Natural killer cell (primary cell): ENCODE measurements around the gene OSBPL10. TPM values are rescaled to one million over a fixed set of nuclear protein-coding genes. Genes with fewer than 3 reads are reported as not detected.

Experiments used
- ATAC-seq, 3 donors: fragments of 150-1000 bp in 2 of 3; fragments of 200-7000 bp in 1 of 3; cut with Tn5 transposase; 1 replicate in 1 of 3; 2 replicates in 2 of 3; pipeline ENCODE4 v1.10.0; 2021; ENCODE audit warnings: mild to moderate bottlenecking in 2 of 3, moderate library complexity in 2 of 3
- DNase-seq, 2 donors: peaks; one replicate each; pipeline versions ENCODE4 v3.0.0 to v3.0.0-alpha.2; 2013 to 2021; ENCODE audit warnings: mixed read lengths in 1 of 2
- H3K27ac ChIP-seq: one replicate; pipeline ENCODE4 v1.5.1; 2013; ENCODE audit warnings: mild to moderate bottlenecking, low read length
- H3K27me3 ChIP-seq: one replicate; pipeline ENCODE4 v1.6.1; 2013; ENCODE audit warnings: low read length; ENCODE audit not compliant: control insufficient read depth, insufficient read depth
- H3K36me3 ChIP-seq: one replicate; pipeline ENCODE4 v1.6.1; 2013; ENCODE audit warnings: low read length; ENCODE audit not compliant: control insufficient read depth, insufficient read depth
- H3K4me1 ChIP-seq: one replicate; pipeline ENCODE4 v1.6.1; 2013; ENCODE audit warnings: low read length; ENCODE audit not compliant: control insufficient read depth, insufficient read depth
- H3K4me3 ChIP-seq: one replicate; pipeline ENCODE4 v1.5.1; 2013; ENCODE audit warnings: low read length
- H3K9me3 ChIP-seq: one replicate; pipeline ENCODE4 v1.6.1; 2013; ENCODE audit warnings: low read length; ENCODE audit not compliant: control insufficient read depth, insufficient read depth
- H3K27ac Mint-ChIP-seq, 2 donors: one replicate each; pipeline ENCODE4 v1.8.0; 2022; ENCODE audit warnings: mild to moderate bottlenecking in 2 of 2, mixed read lengths in 2 of 2, moderate library complexity in 1 of 2
- H3K27me3 Mint-ChIP-seq, 2 donors: one replicate each; pipeline ENCODE4 v1.8.0; 2022; ENCODE audit warnings: low read depth in 2 of 2, mixed read lengths in 2 of 2
- H3K36me3 Mint-ChIP-seq: one replicate; pipeline ENCODE4 v1.8.0; 2022; ENCODE audit warnings: mixed read lengths
- H3K4me1 Mint-ChIP-seq, 2 donors: one replicate each; pipeline ENCODE4 v1.8.0; 2022; ENCODE audit warnings: mixed read lengths in 2 of 2
- H3K4me3 Mint-ChIP-seq: one replicate; pipeline ENCODE4 v1.8.0; 2022; ENCODE audit warnings: mild to moderate bottlenecking, moderate library complexity, mixed read lengths
- H3K9me3 Mint-ChIP-seq, 2 donors: one replicate each; pipeline ENCODE4 v1.8.0; 2022; ENCODE audit warnings: mixed read lengths in 2 of 2
- WGBS: methylation state at CpG from one replicate; pipeline ENCODE4 v1.1.7; 2013; ENCODE audit warnings: missing lambda C conversion rate; ENCODE audit not compliant: insufficient coverage; 5-methylcytosine and 5-hydroxymethylcytosine counted together
- intact Hi-C: fragments of 100-400 bp; cut with micrococcal nuclease; formaldehyde crosslinking; loops from one replicate; pipeline ENCODE4 v1.14.2; 2022
- total RNA-seq, 4 donors: library from RNA; stranded (reverse); fragments of 120-200 nt in 1 of 4; gene quantifications; one replicate each; pipeline versions ENCODE4 v1.2.3 to v1.2.4, GENCODE V29; 2013 to 2022
- TF ChIP-seq, protein P1 (sequence below): fragments of 200-600 bp; IDR thresholded peaks from one replicate; pipeline ENCODE4 v1.8.0; 2022; ENCODE audit warnings: antibody characterized with exemption

OSBPL10 gene
- total RNA-seq, 3 donors from 2014 or later (not counting 1 experiment from before 2014, with no cell fraction given) = 1.00 to 3.6 (median 1.6) TPM

- 100% methylated on average over 1 of the region's 1 CpG for WGBS
- H3K4me1 Mint-ChIP-seq = no peaks in the 10 kb centered on the region
- no peak overlapping the region for H3K27ac Mint-ChIP-seq
- DNase-seq = no peak
- H3K9me3 Mint-ChIP-seq = peaks cover 3 to 4% of the 10 kb centered on the region in 2 donors
- no peak overlapping the region for H3K27ac ChIP-seq
- intact Hi-C loops = no loop called here
- no peak overlapping the region for H3K4me3 Mint-ChIP-seq
- no peaks in the 10 kb centered on the region for H3K36me3 ChIP-seq
- ATAC-seq = no peak
- no peaks in the 10 kb centered on the region for H3K4me1 ChIP-seq
- no peaks in the 10 kb centered on the region for H3K36me3 Mint-ChIP-seq
- H3K9me3 ChIP-seq = no peaks in the 10 kb centered on the region
- H3K4me3 ChIP-seq = no peak overlapping the region
- TF ChIP-seq, protein P1, sequence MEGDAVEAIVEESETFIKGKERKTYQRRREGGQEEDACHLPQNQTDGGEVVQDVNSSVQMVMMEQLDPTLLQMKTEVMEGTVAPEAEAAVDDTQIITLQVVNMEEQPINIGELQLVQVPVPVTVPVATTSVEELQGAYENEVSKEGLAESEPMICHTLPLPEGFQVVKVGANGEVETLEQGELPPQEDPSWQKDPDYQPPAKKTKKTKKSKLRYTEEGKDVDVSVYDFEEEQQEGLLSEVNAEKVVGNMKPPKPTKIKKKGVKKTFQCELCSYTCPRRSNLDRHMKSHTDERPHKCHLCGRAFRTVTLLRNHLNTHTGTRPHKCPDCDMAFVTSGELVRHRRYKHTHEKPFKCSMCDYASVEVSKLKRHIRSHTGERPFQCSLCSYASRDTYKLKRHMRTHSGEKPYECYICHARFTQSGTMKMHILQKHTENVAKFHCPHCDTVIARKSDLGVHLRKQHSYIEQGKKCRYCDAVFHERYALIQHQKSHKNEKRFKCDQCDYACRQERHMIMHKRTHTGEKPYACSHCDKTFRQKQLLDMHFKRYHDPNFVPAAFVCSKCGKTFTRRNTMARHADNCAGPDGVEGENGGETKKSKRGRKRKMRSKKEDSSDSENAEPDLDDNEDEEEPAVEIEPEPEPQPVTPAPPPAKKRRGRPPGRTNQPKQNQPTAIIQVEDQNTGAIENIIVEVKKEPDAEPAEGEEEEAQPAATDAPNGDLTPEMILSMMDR = no peak
- peaks cover 3 to 7% of the 10 kb centered on the region in 2 donors for H3K27me3 Mint-ChIP-seq
- no peaks in the 10 kb centered on the region for H3K27me3 ChIP-seq
Observed at GRCh38 chr3:31688984-31689383, 292.1 kb downstream of the OSBPL10 start.

GRCh38 chr3:31687020-31687802 lies 293.9 kb downstream of the OSBPL10 start:
- Mint-ChIP-seq H3K4me3 (no peak overlapping the region), H3K9me3 (peaks cover 3 to 4% of the 10 kb centered on the region in 2 donors), H3K27me3 (peaks cover 3 to 7% of the 10 kb centered on the region in 2 donors), H3K4me1 (no peaks in the 10 kb centered on the region), H3K27ac (no peak overlapping the region), H3K36me3 (no peaks in the 10 kb centered on the region)
- Histone ChIP-seq H3K27ac (no peak overlapping the region), H3K4me1 (no peaks in the 10 kb centered on the region), H3K9me3 (no peaks in the 10 kb centered on the region), H3K4me3 (no peak overlapping the region), H3K36me3 (no peaks in the 10 kb centered on the region), H3K27me3 (no peaks in the 10 kb centered on the region)
- TF ChIP-seq, protein P1 = no peak
- intact Hi-C loops = no loop called here
- no peak for ATAC-seq
- 97% methylated on average over 6 of the region's 6 CpGs for WGBS
- DNase-seq = no peak

- intact Hi-C loops = no loop called here
- Mint-ChIP-seq H3K27ac (no peak overlapping the region), H3K27me3 (no peaks in the 10 kb centered on the region), H3K36me3 (no peaks in the 10 kb centered on the region), H3K9me3 (no peaks in the 10 kb centered on the region), H3K4me1 (no peaks in the 10 kb centered on the region), H3K4me3 (no peak overlapping the region)
- ATAC-seq = no peak
- no peaks in the 10 kb centered on the region for H3K36me3 ChIP-seq
- DNase-seq = no peak
- H3K27me3 ChIP-seq = no peaks in the 10 kb centered on the region
- H3K4me1 ChIP-seq = no peaks in the 10 kb centered on the region
- TF ChIP-seq, protein P1 = no peak
- no peak overlapping the region for H3K4me3 ChIP-seq
- H3K9me3 ChIP-seq = no peaks in the 10 kb centered on the region
- no peak overlapping the region for H3K27ac ChIP-seq
- WGBS = 92% methylated on average over 10 of the region's 10 CpGs
Observed at GRCh38 chr3:31680072-31680870, 300.8 kb downstream of the OSBPL10 start.
